HCT116 (cell line): ENCODE results near the gene SLC66A3. TPM values are rescaled to one million over a fixed set of nuclear protein-coding genes. Genes with fewer than 3 reads are reported as not detected.

Source experiments
- ATAC-seq: fragments of 200-7000 bp; cut with Tn5 transposase; 2 replicates; pipeline ENCODE4 v1.9.1; 2020; ENCODE audit warnings: mild to moderate bottlenecking, moderate library complexity
- BruUV-seq: library from RNA; stranded (reverse); fragments of 400-500 nt; replicated peaks from 2 replicates; lab custom pipeline; 2021; lab: Mats Ljungman, UMichigan
- CTCF ChIA-PET: fragments of 300-600 bp; sonication (Branson Sonifier 250); formaldehyde crosslinking; loops from one replicate; lab custom pipeline; 2021; ENCODE audit warnings: antibody characterized with exemption; lab: Charles Lee
- POLR2A ChIA-PET: fragments of 300-600, 350-600 bp; sonication (Branson Sonifier 250); formaldehyde crosslinking; loops from one replicate; lab custom pipeline; 2021; ENCODE audit warnings: antibody characterized with exemption; lab: Charles Lee
- RAD21 ChIA-PET, 2 experiments: fragments of 300-600 bp; sonication (Branson Sonifier 250); formaldehyde crosslinking; loops; one replicate each; lab custom pipeline; 2023; ENCODE audit warnings: low total read pairs in 2 of 2; ENCODE audit not compliant: uncharacterized antibody in 2 of 2, unreplicated experiment in 2 of 2, low non-redundant PET in 1 of 2; lab: Charles Lee
- DNase-seq: peaks from one replicate; pipeline ENCODE4 v3.0.0-alpha.2; 2010; ENCODE audit warnings: low read depth, low spot score
- H2AFZ ChIP-seq: fragments of 200-600 bp; shearing (Covaris generic), sonication (generic); 2 replicates; pipeline ENCODE4 v1.6.1; 2017; ENCODE audit warnings: low read depth, mixed run types, mixed read lengths, antibody characterized with exemption, low read length; ENCODE audit not compliant: poor library complexity, severe bottlenecking
- H3K27ac ChIP-seq: 2 replicates; pipeline ENCODE4 v1.5.1; 2012; ENCODE audit warnings: low read depth, low read length
- H3K27me3 ChIP-seq: fragments of 200-600 bp; sonication (generic); 2 replicates; pipeline ENCODE4 v1.6.1; 2016; ENCODE audit warnings: mixed run types, low read length, mixed read lengths; ENCODE audit not compliant: insufficient read depth
- H3K36me3 ChIP-seq, 2 experiments: fragments of 200-500 bp in 1 of 2; fragments of 200-600 bp in 1 of 2; sonication (Bioruptor generic) in 1 of 2; sonication (generic) in 1 of 2; 2 replicates each; pipeline versions ENCODE4 v1.5.1 to v1.6.1; 2014 to 2016; ENCODE audit warnings: low read length in 2 of 2, inconsistent platforms in 1 of 2, mixed read lengths in 1 of 2, mixed run types in 1 of 2; ENCODE audit not compliant: insufficient read depth in 2 of 2, control insufficient read depth in 1 of 2
- H3K4me1 ChIP-seq, 2 experiments: fragments of 200-600 bp in 1 of 2; sonication (generic) in 1 of 2; 2 replicates each; pipeline versions ENCODE4 v1.5.1 to v1.6.1; 2012 to 2017; ENCODE audit warnings: low read length in 2 of 2, inconsistent platforms in 1 of 2, mild to moderate bottlenecking in 1 of 2, mixed read lengths in 1 of 2, mixed run types in 1 of 2, moderate library complexity in 1 of 2; ENCODE audit not compliant: insufficient read depth in 2 of 2, control insufficient read depth in 1 of 2
- H3K4me2 ChIP-seq: fragments of 200-600 bp; sonication (generic); 2 replicates; pipeline ENCODE4 v1.6.1; 2017; ENCODE audit warnings: mixed run types, low read length, mixed read lengths
- H3K4me3 ChIP-seq, 2 experiments: fragments of 200-600 bp in 1 of 2; sonication (generic) in 1 of 2; replicated peaks in 1 of 2; 2 replicates each; pipeline ENCODE4 v1.5.1; 2011 to 2016; ENCODE audit warnings: low read length in 2 of 2, control low read depth in 1 of 2, low read depth in 1 of 2, mild to moderate bottlenecking in 1 of 2, mixed read lengths in 1 of 2, mixed run types in 1 of 2
- H3K79me2 ChIP-seq: fragments of 200-600 bp; sonication (generic); 2 replicates; pipeline ENCODE4 v1.6.1; 2017; ENCODE audit warnings: mild to moderate bottlenecking, mixed run types, low read length, moderate library complexity, mixed read lengths; ENCODE audit not compliant: insufficient read depth
- H3K9ac ChIP-seq: fragments of 200-600 bp; sonication (generic); 2 replicates; pipeline ENCODE4 v1.6.1; 2016; ENCODE audit warnings: low read length, mixed read lengths
- H3K9me2 ChIP-seq: fragments of 200-600 bp; sonication (generic), shearing (Covaris generic); 2 replicates; pipeline ENCODE4 v1.6.1; 2017; ENCODE audit warnings: mixed run types, mild to moderate bottlenecking, moderate library complexity; ENCODE audit not compliant: insufficient read depth
- H3K9me3 ChIP-seq, 2 experiments: fragments of 200-500 bp in 1 of 2; fragments of 200-600 bp in 1 of 2; sonication (Bioruptor generic) in 1 of 2; sonication (generic) in 1 of 2; 2 replicates each; pipeline ENCODE4 v1.6.1; 2014 to 2017; ENCODE audit warnings: low read length in 2 of 2, mixed read lengths in 2 of 2, inconsistent platforms in 1 of 2, low read depth in 1 of 2, mild to moderate bottlenecking in 1 of 2, mixed run types in 1 of 2, moderate library complexity in 1 of 2; ENCODE audit not compliant: control insufficient read depth in 1 of 2, insufficient read depth in 1 of 2
- H4K20me1 ChIP-seq: fragments of 200-600 bp; sonication (generic), shearing (Covaris generic); 2 replicates; pipeline ENCODE4 v1.6.1; 2017; ENCODE audit warnings: mixed run types, mild to moderate bottlenecking, moderate library complexity; ENCODE audit not compliant: insufficient read depth
- ATF3 ChIP-seq: IDR thresholded peaks from 2 replicates; pipeline ENCODE4 v1.6.1; 2012
- CBX3 ChIP-seq: IDR thresholded peaks from 2 replicates; pipeline ENCODE4 v1.6.1; 2012; ENCODE audit warnings: low read depth
- CTCF ChIP-seq, 3 experiments: fragments of 200-600 bp in 1 of 3; sonication (generic) in 1 of 3; IDR thresholded peaks in 2 of 3; conservative IDR thresholded peaks in 1 of 3; 2 replicates each; pipeline ENCODE4 v1.5.1; 2012 to 2017; ENCODE audit warnings: low read depth in 2 of 3, low read length in 2 of 3, antibody characterized with exemption in 1 of 3, borderline replicate concordance in 1 of 3, control low read depth in 1 of 3, mild to moderate bottlenecking in 1 of 3, mixed read lengths in 1 of 3, mixed run types in 1 of 3, moderate library complexity in 1 of 3; ENCODE audit not compliant: insufficient read depth in 1 of 3
- ELF1 ChIP-seq: IDR thresholded peaks from 2 replicates; pipeline ENCODE4 v1.6.1; 2012; ENCODE audit warnings: low read depth, borderline replicate concordance
- EZH2 ChIP-seq: fragments of 200-600 bp; sonication (generic); IDR thresholded peaks from 2 replicates; pipeline ENCODE4 v1.6.1; 2017; ENCODE audit warnings: antibody characterized with exemption, mixed run types
- EZH2phosphoT487 ChIP-seq: fragments of 200-600 bp; IDR thresholded peaks from 2 replicates; pipeline ENCODE4 v1.6.1; 2018; ENCODE audit warnings: antibody characterized with exemption, borderline replicate concordance
- FOSL1 ChIP-seq: IDR thresholded peaks from 2 replicates; pipeline ENCODE4 v1.6.1; 2012; ENCODE audit warnings: low read depth
- MAX ChIP-seq: IDR thresholded peaks from 2 replicates; pipeline ENCODE4 v1.6.1; 2012
- POLR2AphosphoS5 ChIP-seq: IDR thresholded peaks from 2 replicates; pipeline ENCODE4 v1.6.1; 2011; ENCODE audit warnings: mild to moderate bottlenecking, low read depth, low read length, moderate library complexity
- RAD21 ChIP-seq: IDR thresholded peaks from 2 replicates; pipeline ENCODE4 v1.6.1; 2012; ENCODE audit warnings: low read depth, mild to moderate bottlenecking
- REST ChIP-seq: IDR thresholded peaks from 2 replicates; pipeline ENCODE4 v1.6.1; 2012; ENCODE audit warnings: low read depth
- SIN3A ChIP-seq: IDR thresholded peaks from 2 replicates; pipeline ENCODE4 v1.6.1; 2012; ENCODE audit warnings: low read depth
- YY1 ChIP-seq: IDR thresholded peaks from 2 replicates; pipeline ENCODE4 v1.6.1; 2011; ENCODE audit warnings: low read length, low read depth, moderate library complexity, mild to moderate bottlenecking; ENCODE audit not compliant: insufficient replicate concordance; ENCODE audit errors: extremely low read depth
- ZBTB33 ChIP-seq: IDR thresholded peaks from 2 replicates; pipeline ENCODE4 v1.6.1; 2011; ENCODE audit warnings: mild to moderate bottlenecking, low read length, moderate library complexity; ENCODE audit not compliant: insufficient replicate concordance; ENCODE audit errors: extremely low read depth
- ZFX ChIP-seq: fragments of 450-650 bp; IDR thresholded peaks from 2 replicates; pipeline ENCODE4 v1.6.1; 2017
- intact Hi-C: fragments of 100-400 bp; cut with micrococcal nuclease; formaldehyde crosslinking; loops from 2 replicates; pipeline ENCODE4 v1.10.0; 2022
- total RNA-seq: library from RNA; stranded (reverse); gene quantifications from one replicate; pipeline ENCODE4 v1.2.1, GENCODE V29; 2021; ENCODE audit not compliant: unreplicated experiment

The SLC66A3 gene
- total RNA-seq, 1 experiment from 2014 or later = 15.9 TPM

GRCh38 chr2:11146076-11146475 is 9.2 kb upstream of the SLC66A3 start:
- ChIA-PET RAD21 (no interaction called here), CTCF (no interaction called here), POLR2A (no interaction called here)
- Histone ChIP-seq H3K9ac (no peak overlapping the region), H4K20me1 (no peaks in the 10 kb centered on the region), H3K36me3 (no peaks in the 10 kb centered on the region), H3K4me2 (no peak overlapping the region), H3K79me2 (no peaks in the 10 kb centered on the region), H3K4me3 (no peak overlapping the region), H3K27ac (no peak overlapping the region), H3K27me3 (no peaks in the 10 kb centered on the region), H2AFZ (no peak overlapping the region), H3K4me1 (no peaks in the 10 kb centered on the region), H3K9me3 (no peaks in the 10 kb centered on the region), H3K9me2 (no peaks in the 10 kb centered on the region)
- intact Hi-C loops = no loop called here
- DNase-seq (no peak), ATAC-seq (no peak)
- no TSS peak for BruUV-seq
- TF ChIP-seq CTCF (IDR thresholded peaks at IDR 0.05 in 2 of 3, conservative IDR thresholded peaks at IDR 0.05 in 1 of 3; ENCODE audit: borderline replicate concordance in 1 of 3, insufficient read depth in 1 of 3, low read depth in 2 of 3, low read length in 2 of 3) (no peak), ZBTB33 (no peak), POLR2AphosphoS5 (no peak), EZH2 (no peak), REST (no peak), MAX (no peak), RAD21 (no peak), EZH2phosphoT487 (no peak), ELF1 (no peak), FOSL1 (no peak), ZFX (no peak), ATF3 (no peak), SIN3A (no peak), CBX3 (no peak), YY1 (no peak)
- TF ChIP-seq, all 23 proteins: peak for 0
